GM21737 (cell line): ENCODE data around the gene SH3RF3.

Source experiments
- ATAC-seq: cut with Tn5 transposase; IDR thresholded peaks from one replicate; pipeline ENCODE4 v1.9.1; 2021; ENCODE audit warnings: mild to moderate bottlenecking, moderate library complexity; ENCODE audit not compliant: unreplicated experiment

The SH3RF3 gene

DNA sequence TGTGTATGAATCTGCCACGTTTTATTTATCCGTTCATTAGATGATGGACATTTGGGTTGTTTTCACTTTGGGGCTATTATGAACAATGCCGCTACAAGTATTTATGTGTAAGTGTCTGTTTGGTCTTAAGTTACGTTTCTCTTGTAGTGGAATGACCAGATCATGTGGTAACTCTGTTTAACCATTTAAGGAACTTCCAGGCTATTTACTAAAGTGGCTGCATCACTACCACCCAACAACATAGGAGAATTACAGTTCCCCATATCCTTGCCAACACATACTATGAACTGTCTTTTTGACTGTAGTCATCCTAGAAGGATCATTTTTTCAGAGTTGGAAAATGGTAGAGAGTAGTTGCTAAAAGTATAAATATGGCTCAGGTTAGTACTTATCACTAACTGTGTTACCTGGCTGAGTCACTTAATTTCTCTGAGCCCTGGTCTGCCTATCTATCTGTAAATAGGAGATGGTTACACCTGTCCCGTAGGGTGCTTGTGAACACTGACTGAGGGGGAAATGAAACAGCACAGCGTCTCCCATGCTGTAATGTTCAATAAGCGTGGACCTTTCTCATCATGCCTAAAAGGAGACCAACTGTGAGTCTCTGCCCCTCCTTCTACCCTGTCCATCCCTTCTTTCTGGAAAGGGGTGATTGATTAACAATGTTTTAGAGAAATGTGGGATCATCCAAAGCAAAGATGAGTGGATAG is 103.1 kb downstream of the SH3RF3 start:
- ATAC-seq: peak; percentile 45

- ATAC-seq: peak; percentile 22
Measured at GRCh38 chr2:109232909-109233308, 103.9 kb downstream of the SH3RF3 start.

GRCh38 chr2:109233643-109234042 is 104.6 kb downstream of the SH3RF3 start:
- no peak for ATAC-seq

DNA sequence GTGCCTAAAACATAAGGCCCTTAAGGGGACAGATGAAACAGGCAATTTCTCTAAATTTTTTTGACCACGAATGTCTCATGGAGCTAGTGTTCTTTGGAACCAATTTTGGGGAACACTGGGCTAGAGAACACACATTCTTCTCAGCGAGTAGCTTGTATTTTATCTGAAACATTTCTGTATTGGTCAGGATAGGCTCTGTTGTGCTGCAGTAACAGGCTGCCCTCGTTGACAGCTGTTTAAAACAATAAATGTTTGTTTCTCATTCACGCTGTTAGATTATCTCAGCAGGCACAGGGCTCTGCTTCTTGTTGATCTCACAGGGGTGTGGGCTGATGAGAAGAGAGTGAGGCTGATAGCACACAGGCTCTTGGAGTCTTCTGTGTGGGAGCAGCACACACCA is 105.3 kb downstream of the SH3RF3 start:
- no peak for ATAC-seq

GRCh38 chr2:109236147-109236546 is 107.1 kb downstream of the SH3RF3 start:
- no peak for ATAC-seq

GRCh38 chr2:109237792-109238191 is 108.8 kb downstream of the SH3RF3 start:
- no peak for ATAC-seq

- ATAC-seq: peak; percentile 94
Measured at GRCh38 chr2:109238580-109238979, 109.6 kb downstream of the SH3RF3 start.

GRCh38 chr2:109239720-109240119 is 110.7 kb downstream of the SH3RF3 start:
- no peak for ATAC-seq

DNA sequence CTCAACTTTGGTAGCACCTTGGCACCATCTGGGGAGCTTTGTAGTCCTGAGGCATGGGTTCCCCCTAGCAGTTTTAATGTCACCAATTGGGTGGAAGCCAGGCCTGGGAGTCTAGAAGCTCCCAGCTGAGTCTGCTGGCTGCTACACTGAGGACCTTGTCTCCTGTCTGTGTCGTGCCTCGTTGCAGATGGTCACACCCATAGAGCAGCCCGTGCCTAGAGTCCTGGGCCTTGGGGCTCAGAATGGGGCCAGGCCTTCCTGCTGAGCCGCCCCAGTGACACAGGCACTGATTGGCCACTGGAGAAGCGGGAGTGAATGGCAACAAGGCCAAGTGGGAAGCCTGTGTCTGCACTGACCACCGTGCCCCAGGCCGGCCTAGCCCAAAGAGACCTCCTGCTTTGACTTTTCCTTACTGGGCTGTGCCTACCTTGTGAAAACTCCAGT is 113.2 kb downstream of the SH3RF3 start:
- no peak for ATAC-seq

- ATAC-seq: no peak
Measured at GRCh38 chr2:109242654-109243331, 113.8 kb downstream of the SH3RF3 start.

- ATAC-seq: no peak
Measured at GRCh38 chr2:109243526-109244303, 114.7 kb downstream of the SH3RF3 start.

DNA sequence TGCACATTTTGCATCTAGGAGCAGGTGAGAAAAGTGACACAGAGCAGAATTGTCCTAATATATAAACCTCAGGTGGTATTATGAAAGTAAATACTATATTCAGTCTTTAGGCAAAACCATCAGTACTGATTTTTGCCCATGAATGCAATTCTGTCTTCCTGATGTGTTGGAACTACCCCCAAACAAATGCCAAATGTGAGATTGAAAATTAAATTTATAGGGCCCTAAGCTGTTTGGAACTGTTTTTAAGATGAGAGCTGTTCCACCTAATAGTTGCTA is 115.2 kb downstream of the SH3RF3 start:
- ATAC-seq: no peak

- no peak for ATAC-seq
Measured at GRCh38 chr2:109244750-109245382, 115.9 kb downstream of the SH3RF3 start.

GRCh38 chr2:109246176-109246575 is 117.2 kb downstream of the SH3RF3 start:
- ATAC-seq: no peak

DNA sequence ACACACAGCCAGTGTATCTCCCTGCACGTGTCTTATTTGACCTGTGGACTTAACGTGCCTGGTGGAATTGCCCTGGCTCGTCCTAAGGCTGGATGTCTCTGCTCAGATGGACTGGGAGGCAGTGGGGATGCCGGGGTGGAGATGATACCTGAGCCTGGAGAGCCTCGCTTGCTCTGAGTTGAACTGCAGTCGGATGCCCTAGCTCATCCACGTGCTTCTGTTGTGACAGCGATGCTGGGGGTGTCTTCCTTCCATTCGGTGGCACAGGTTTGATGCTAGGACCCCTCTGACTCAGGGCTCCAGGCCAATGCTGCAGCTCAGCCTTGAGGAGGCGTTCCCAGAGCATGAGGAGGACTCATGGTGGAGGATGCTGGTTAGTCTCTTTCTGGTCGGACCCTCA is 117.6 kb downstream of the SH3RF3 start:
- no peak for ATAC-seq

DNA sequence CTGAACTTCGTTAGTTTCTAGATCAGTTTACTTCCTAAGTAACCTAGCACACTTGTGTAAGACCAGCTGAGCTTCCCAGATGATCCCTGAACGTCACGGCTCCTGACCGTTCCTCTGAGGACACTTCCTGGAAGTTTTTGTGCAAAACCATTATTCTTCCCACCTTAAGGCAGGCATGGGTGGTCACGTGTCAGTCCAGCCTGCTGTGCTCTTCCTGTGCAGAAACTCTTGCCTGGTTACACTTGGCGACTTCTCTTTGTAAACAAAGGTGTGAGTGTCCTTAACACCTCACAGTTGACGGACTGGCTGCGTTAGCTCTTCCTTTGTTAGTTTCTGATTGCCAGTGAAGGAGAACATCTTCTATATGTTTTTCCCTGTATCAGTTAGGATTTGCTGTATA is 118.3 kb downstream of the SH3RF3 start:
- no peak for ATAC-seq

- no peak for ATAC-seq
Measured at GRCh38 chr2:109247812-109248211, 118.8 kb downstream of the SH3RF3 start.

GRCh38 chr2:109248590-109248989 is 119.6 kb downstream of the SH3RF3 start:
- no peak for ATAC-seq

GRCh38 chr2:109253217-109253616 is 124.2 kb downstream of the SH3RF3 start:
- ATAC-seq: no peak

- peak; percentile 60 for ATAC-seq
Measured at GRCh38 chr2:109254174-109254904, 125.3 kb downstream of the SH3RF3 start.

- no peak for ATAC-seq
Measured at GRCh38 chr2:109255654-109256053, 126.6 kb downstream of the SH3RF3 start.
